ES-I3 (cell line): ENCODE data around the gene STXBP5.

Experiments
- H3K36me3 ChIP-seq: 2 replicates; pipeline ENCODE4 v1.6.1; 2013; ENCODE audit warnings: mild to moderate bottlenecking, low read length, control low read depth, moderate library complexity; ENCODE audit not compliant: insufficient read depth
- H3K4me1 ChIP-seq: 2 replicates; pipeline ENCODE4 v1.6.1; 2013; ENCODE audit warnings: mild to moderate bottlenecking, control low read depth, low read length; ENCODE audit not compliant: insufficient read depth
- H3K9ac ChIP-seq: 2 replicates; pipeline ENCODE4 v1.6.1; 2013; ENCODE audit warnings: low read depth, mild to moderate bottlenecking, low read length, moderate library complexity
- H3K9me3 ChIP-seq: 2 replicates; pipeline ENCODE4 v1.6.1; 2013; ENCODE audit warnings: mild to moderate bottlenecking, low read length, moderate library complexity; ENCODE audit not compliant: control insufficient read depth, insufficient read depth

The STXBP5 gene

DNA sequence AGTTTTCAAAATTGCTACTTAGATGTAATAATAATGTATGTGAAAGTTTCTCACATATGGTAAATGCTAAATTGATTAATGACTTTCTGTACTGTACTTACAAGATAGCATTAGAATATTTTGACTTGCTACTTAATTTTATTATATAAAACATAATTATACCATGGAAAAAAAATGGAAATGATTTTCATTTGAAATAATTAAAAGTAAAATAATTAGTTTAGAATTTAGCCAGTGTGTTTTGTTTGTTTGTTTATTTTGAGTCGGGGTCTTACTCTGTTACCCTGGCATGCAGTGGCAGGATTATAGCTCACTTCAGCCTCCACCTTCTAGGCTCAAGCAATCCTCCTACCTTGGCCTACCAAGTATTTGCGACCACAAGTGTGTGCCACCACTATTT, 7.1 kb downstream of the STXBP5 start:
- Histone ChIP-seq H3K4me1 (no peaks in the 10 kb centered on the region), H3K9ac (no peak overlapping the region), H3K36me3 (no peaks in the 10 kb centered on the region), H3K9me3 (no peaks in the 10 kb centered on the region)

GRCh38 chr6:147211831-147212230, 7.6 kb downstream of the STXBP5 start:
- H3K9me3 ChIP-seq = no peaks in the 10 kb centered on the region
- no peaks in the 10 kb centered on the region for H3K36me3 ChIP-seq
- no peak overlapping the region for H3K9ac ChIP-seq
- H3K4me1 ChIP-seq = no peaks in the 10 kb centered on the region

DNA sequence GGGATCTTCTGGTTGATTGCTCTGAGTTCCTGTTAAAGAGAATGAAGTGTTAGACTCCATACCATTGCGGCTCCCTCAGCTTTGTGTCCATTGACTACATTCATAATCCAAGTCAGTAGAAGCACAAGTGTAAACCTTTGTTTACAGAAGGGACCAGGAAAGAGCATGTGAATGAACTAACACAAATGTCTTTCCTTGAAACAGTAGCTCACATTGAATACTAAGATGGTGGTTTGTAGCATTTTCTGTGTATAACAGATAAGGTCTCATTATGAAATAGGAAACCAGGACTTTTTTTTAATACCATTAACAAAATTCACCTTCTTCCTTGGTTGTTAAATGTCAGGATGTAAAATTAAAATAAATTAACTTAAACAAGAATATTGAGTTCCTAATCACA, 8.4 kb downstream of the STXBP5 start:
- Histone ChIP-seq H3K36me3 (no peaks in the 10 kb centered on the region), H3K4me1 (no peaks in the 10 kb centered on the region), H3K9ac (no peak overlapping the region), H3K9me3 (no peaks in the 10 kb centered on the region)

DNA sequence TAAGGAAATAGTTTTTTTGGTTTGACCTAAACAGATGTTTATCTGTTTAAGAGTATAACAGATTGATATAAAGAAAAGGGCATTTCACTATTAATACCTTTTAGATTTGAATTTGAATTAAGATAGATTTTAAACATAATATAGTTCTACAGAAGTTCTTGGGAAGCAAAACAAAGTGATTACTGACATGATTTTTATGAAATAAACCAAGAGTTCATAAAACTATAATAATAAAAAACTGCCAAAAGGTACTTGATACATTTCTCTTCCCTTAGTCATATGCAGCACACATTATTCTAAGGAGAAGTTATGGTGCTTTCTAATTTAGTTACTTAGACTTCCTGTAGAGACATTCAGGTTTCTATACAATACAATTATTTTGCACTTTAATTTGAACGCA, 9.6 kb downstream of the STXBP5 start:
- Histone ChIP-seq H3K36me3 (no peaks in the 10 kb centered on the region), H3K9ac (no peak overlapping the region), H3K9me3 (no peaks in the 10 kb centered on the region), H3K4me1 (no peaks in the 10 kb centered on the region)

DNA sequence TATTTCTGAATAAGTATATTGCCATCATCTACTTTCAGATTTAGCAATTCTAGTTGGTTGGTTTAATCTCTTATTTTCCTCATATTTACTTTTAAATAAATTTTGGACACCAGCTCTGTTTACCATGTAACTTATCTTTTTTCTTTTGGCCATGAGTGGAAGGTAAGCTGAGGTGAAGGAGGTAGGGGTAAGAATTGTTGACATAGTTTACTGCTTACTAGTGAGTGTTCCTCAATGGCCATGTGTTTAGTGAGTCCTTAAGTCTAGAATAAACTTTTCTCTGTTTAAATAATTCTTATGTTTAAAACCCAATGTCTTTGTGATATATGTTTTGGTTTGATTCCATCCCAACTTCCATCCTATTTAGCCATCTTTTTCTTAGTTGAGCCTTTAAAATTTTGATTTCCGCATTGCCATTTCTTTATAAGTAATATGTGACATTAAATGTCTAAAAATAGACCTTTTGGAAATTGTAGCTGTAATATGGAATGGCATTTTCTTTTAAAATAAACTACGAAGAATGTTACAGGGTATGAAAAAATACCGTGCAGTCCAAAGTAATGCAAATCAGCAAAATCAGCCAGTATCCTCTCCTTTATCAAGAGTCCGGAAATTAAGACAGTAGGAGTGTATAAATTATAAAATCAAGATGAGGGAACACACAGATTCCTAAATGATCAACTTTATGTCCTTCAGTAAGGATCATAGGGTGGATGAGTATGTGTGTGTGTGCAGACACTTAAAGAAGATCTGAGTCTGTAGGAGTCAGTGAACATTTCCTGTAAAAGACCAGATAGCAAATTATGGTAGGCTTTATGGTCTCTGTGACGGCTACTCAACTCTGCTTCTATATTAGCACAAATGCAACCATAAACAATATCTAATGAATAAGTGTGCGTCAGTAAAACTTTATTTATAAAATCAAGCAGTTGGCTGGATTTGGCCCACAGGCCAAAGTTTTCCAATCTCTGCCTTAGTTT, 10.3 kb downstream of the STXBP5 start:
- Histone ChIP-seq H3K9me3 (no peaks in the 10 kb centered on the region), H3K4me1 (no peaks in the 10 kb centered on the region), H3K36me3 (no peaks in the 10 kb centered on the region), H3K9ac (no peak overlapping the region)

GRCh38 chr6:147216915-147217314, 12.7 kb downstream of the STXBP5 start:
- Histone ChIP-seq H3K36me3 (no peaks in the 10 kb centered on the region), H3K4me1 (0 out of 2 replicates have a peak, but pooled peaks cover under 1% of the 10 kb centered on the region), H3K9ac (no peak overlapping the region), H3K9me3 (no peaks in the 10 kb centered on the region)

DNA sequence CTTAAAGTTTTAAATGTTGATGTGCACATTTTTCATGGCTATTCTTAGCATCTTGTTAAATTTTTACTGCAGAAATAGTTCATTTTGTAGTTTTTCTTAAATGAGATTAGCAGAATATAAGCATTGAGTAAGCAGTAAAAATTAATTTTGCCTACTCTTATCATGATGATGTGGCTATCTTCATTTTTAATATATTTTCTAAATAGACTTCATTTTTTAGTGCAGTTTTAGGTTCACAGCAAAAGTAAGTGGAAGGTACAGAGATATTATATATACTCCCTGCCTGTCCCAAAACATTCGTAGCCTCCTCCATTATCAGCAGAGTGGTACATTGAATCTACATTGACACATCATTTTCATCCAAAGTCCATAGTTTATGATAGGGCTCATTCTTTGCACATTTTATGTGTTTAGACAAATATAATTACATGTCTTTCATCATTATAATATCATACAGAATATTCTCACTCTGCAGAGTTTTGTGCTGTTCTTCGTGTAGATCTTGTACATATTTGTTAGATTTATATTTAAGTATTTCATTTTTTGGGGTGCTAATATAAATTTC, 13.7 kb downstream of the STXBP5 start:
- H3K9ac ChIP-seq = no peak overlapping the region
- H3K4me1 ChIP-seq = 0 out of 2 replicates have a peak, but pooled peaks cover 6% of the 10 kb centered on the region
- H3K9me3 ChIP-seq = no peaks in the 10 kb centered on the region
- H3K36me3 ChIP-seq = no peaks in the 10 kb centered on the region

DNA sequence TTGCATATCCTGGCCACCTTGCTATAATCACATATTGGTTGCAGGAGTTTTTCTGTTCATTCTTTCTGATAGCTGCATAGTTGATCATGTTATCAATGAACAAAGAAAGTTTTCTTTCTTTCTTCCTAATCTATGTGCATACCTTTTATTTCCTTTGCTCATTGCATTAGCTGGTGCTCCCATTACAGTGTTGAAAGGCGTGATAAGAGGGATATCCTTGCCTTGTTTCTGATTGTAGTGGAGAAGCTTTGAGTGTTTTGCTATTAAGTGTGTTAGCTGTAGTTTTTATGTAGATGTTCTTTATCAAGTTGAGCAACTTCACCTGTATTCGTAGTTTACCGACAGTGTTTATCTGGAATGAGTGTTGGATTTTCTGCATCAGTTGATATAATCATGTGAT, 14.6 kb downstream of the STXBP5 start:
- no peak overlapping the region for H3K9ac ChIP-seq
- no peaks in the 10 kb centered on the region; the same call in 1 of the 2 replicates for H3K36me3 ChIP-seq
- H3K4me1 ChIP-seq = 0 out of 2 replicates have a peak, but pooled peaks cover 6% of the 10 kb centered on the region

DNA sequence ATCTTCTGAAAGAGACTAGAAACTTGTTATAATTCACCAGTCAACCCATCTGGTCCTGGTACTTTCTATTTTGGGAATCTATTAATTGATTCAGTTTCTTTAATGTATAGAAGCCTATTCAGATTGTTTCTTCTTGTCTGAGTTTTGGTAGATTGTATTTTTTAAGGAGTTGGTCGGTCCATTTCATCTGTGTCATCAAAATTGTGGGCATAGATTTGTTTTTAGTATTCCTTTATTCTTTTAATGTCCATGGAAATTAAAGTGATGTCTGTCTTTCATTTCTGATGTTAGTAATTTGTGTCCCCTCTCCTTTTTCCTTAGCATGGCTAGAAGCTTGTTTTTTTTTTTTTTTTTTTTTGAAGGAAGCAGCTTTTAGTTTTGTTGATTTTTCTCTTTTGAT, 15.2 kb downstream of the STXBP5 start:
- Histone ChIP-seq H3K4me1 (0 out of 2 replicates have a peak, but pooled peaks cover 6% of the 10 kb centered on the region), H3K36me3 (no peaks in the 10 kb centered on the region; the same call in 1 of the 2 replicates), H3K9me3 (no peaks in the 10 kb centered on the region), H3K9ac (no peak overlapping the region)

More for the DNA sequence above, 14.6 kb downstream of the STXBP5 start:
- H3K9me3 ChIP-seq = no peaks in the 10 kb centered on the region

GRCh38 chr6:147220345-147220744, 16.1 kb downstream of the STXBP5 start:
- Histone ChIP-seq H3K36me3 (no peaks in the 10 kb centered on the region; the same call in 1 of the 2 replicates), H3K9ac (no peak overlapping the region), H3K9me3 (no peaks in the 10 kb centered on the region), H3K4me1 (0 out of 2 replicates have a peak, but pooled peaks cover 6% of the 10 kb centered on the region)

DNA sequence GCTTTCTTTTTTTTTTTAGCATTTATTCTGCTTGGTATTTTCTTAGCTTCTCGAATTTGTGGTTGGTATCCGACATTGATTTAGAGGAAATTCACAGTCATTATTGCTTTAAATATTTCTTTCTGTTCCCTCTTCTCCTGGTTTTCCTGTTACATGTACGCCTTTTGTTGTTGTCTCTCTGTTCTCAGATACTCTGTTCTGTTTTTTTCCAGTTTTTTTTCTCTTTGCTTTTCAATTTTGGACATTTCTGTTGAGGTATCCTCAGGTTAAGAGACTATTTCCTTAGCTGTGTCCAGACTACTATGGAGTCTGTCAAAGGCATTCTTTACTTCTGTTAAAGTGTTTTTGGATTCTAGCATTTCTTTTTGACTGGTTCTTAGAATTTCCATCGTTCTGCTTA, 17.5 kb downstream of the STXBP5 start:
- Histone ChIP-seq H3K9ac (no peak overlapping the region), H3K4me1 (0 out of 2 replicates have a peak, but pooled peaks cover 6% of the 10 kb centered on the region), H3K9me3 (no peaks in the 10 kb centered on the region), H3K36me3 (no peaks in the 10 kb centered on the region; the same call in 1 of the 2 replicates)

GRCh38 chr6:147222160-147222838, 18.1 kb downstream of the STXBP5 start:
- H3K36me3 ChIP-seq = no peaks in the 10 kb centered on the region; the same call in 1 of the 2 replicates
- H3K9me3 ChIP-seq = no peaks in the 10 kb centered on the region
- 0 out of 2 replicates have a peak, but pooled peaks cover 6% of the 10 kb centered on the region for H3K4me1 ChIP-seq
- no peak overlapping the region for H3K9ac ChIP-seq

- H3K4me1 ChIP-seq = 0 out of 2 replicates have a peak, but pooled peaks cover 6% of the 10 kb centered on the region
- no peak overlapping the region for H3K9ac ChIP-seq
These were observed 19.5 kb downstream of the STXBP5 start for GRCh38 chr6:147223736-147224135.

DNA sequence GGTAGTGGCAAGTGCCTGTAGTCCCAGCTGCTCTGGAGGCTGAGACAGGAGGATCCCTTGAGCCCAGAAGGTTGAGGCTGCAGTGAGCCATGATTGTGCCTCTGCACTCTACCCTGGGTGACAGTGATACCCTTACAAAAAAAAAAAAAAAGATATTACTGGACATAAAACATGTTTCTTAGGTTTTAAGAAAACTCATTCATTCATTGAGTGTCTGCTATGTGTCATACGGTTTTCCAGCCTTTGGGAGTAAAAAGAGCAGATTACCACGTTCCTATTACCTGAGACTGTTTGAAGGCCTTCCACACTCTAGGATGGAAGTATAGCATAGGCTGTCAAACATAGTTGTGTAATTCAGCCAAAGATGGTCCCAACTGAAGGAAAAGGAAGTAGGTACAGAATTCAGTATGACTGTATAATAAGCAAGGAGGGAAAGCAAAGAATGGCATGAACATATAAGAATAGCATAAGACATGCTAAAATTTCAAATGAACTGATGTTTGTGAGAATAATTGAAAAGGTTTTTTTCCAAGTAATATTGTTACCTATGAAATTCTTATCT, 22.0 kb downstream of the STXBP5 start:
- Histone ChIP-seq H3K9ac (no peak overlapping the region), H3K9me3 (no peaks in the 10 kb centered on the region), H3K36me3 (no peaks in the 10 kb centered on the region; the same call in 1 of the 2 replicates), H3K4me1 (0 out of 2 replicates have a peak, but pooled peaks cover 6% of the 10 kb centered on the region)

More at GRCh38 chr6:147223736-147224135, 19.5 kb downstream of the STXBP5 start:
- Histone ChIP-seq H3K9me3 (no peaks in the 10 kb centered on the region), H3K36me3 (no peaks in the 10 kb centered on the region; the same call in 1 of the 2 replicates)
